Sigmoid colon (tissue), 4 donors: ENCODE data around the gene GDF2.

Source experiments
- CTCF ChIP-seq, 4 experiments: fragments of 450-650 bp in 3 of 4; fragments of 200-600 bp in 1 of 4; IDR thresholded peaks; one replicate each; pipeline ENCODE4 v1.5.1; 2016 to 2019; ENCODE audit warnings: antibody characterized with exemption in 4 of 4, mild to moderate bottlenecking in 3 of 4, moderate library complexity in 2 of 4
- EP300 ChIP-seq, 4 donors: sonication (generic); formaldehyde crosslinking; IDR thresholded peaks; one replicate each; pipeline ENCODE4 v1.6.1; 2017; ENCODE audit warnings: antibody characterized with exemption in 4 of 4

- no peak for TF ChIP-seq EP300 (IDR thresholded peaks at IDR 0.05)
- no peak for TF ChIP-seq CTCF (IDR thresholded peaks at IDR 0.05)
Observed at GRCh38 chr10:47329855-47330254, 7.6 kb downstream of the GDF2 start.
